H1 (cell line): Measurements from ENCODE around the gene SPEF2. TPM values are rescaled to one million over a fixed set of nuclear protein-coding genes. Genes with fewer than 3 reads are reported as not detected.

Experiments used
- CTCF ChIA-PET: fragments of 300-600 bp; sonication (Branson Sonifier 250); formaldehyde crosslinking; loops from one replicate; lab custom pipeline; 2021; ENCODE audit not compliant: partially characterized antibody; lab: Charles Lee
- POLR2A ChIA-PET: fragments of 300-600 bp; sonication (Branson Sonifier 250); formaldehyde crosslinking; loops from one replicate; lab custom pipeline; 2021; ENCODE audit warnings: inconsistent platforms; ENCODE audit not compliant: partially characterized antibody; lab: Charles Lee
- DNase-seq, 2 experiments: peaks; one replicate each; pipeline versions ENCODE4 v3.0.0 to v3.0.0-alpha.2; 2010 to 2022; ENCODE audit warnings: low spot score in 2 of 2, low read depth in 1 of 2, mixed read lengths in 1 of 2
- FAIRE-seq: peaks from 2 replicates; lab custom pipeline; 2011; peaks lifted over from hg19 to GRCh38; lab: Jason Lieb, UNC
- H2AFZ ChIP-seq: 2 replicates; pipeline ENCODE4 v1.8.1; 2012; ENCODE audit warnings: low read length, inconsistent platforms
- H2AK5ac ChIP-seq: 2 replicates; pipeline ENCODE4 v1.6.1; 2013; ENCODE audit warnings: low read depth, low read length
- H2BK120ac ChIP-seq: replicated peaks from 2 replicates; pipeline ENCODE3; 2013; ENCODE audit warnings: low read depth, low read length, inconsistent platforms
- H2BK12ac ChIP-seq: 2 replicates; pipeline ENCODE4 v1.6.1; 2013; ENCODE audit warnings: low read depth, low read length
- H2BK15ac ChIP-seq: 2 replicates; pipeline ENCODE4 v1.6.1; 2013; ENCODE audit warnings: low read length
- H2BK20ac ChIP-seq: 2 replicates; pipeline ENCODE4 v1.6.1; 2013; ENCODE audit warnings: low read length
- H2BK5ac ChIP-seq: 2 replicates; pipeline ENCODE4 v1.6.1; 2013; ENCODE audit warnings: low read depth, low read length
- H3K14ac ChIP-seq: 2 replicates; pipeline ENCODE4 v1.6.1; 2013; ENCODE audit warnings: inconsistent platforms; ENCODE audit not compliant: insufficient read length
- H3K18ac ChIP-seq: 2 replicates; pipeline ENCODE4 v1.6.1; 2013; ENCODE audit warnings: low read length; ENCODE audit errors: extremely low read depth
- H3K23ac ChIP-seq: 2 replicates; pipeline ENCODE4 v1.6.1; 2013; ENCODE audit warnings: inconsistent platforms; ENCODE audit not compliant: insufficient read length
- H3K23me2 ChIP-seq: 2 replicates; pipeline ENCODE4 v1.6.1; 2013; ENCODE audit warnings: low read depth, low read length
- H3K27ac ChIP-seq: 2 replicates; pipeline ENCODE4 v1.6.1; 2011; ENCODE audit warnings: low read depth, low read length, inconsistent platforms
- H3K27me3 ChIP-seq, 4 experiments: replicated peaks in 1 of 4; 1 replicate in 1 of 4; 2 replicates in 3 of 4; pipeline versions ENCODE4 v1.6.1 to v1.8.1; 2011 to 2013; ENCODE audit warnings: low read length in 3 of 4, mild to moderate bottlenecking in 3 of 4, inconsistent platforms in 2 of 4, mixed read lengths in 2 of 4, moderate library complexity in 1 of 4; ENCODE audit not compliant: control insufficient read depth in 3 of 4, insufficient read depth in 3 of 4; ENCODE audit errors: extremely low read depth in 1 of 4
- H3K36me3 ChIP-seq, 4 experiments: 2 replicates each; pipeline versions ENCODE4 v1.6.1 to v1.8.1; 2011 to 2013; ENCODE audit warnings: mild to moderate bottlenecking in 4 of 4, low read length in 3 of 4, moderate library complexity in 2 of 4, control low read depth in 1 of 4, inconsistent platforms in 1 of 4; ENCODE audit not compliant: insufficient read depth in 4 of 4, control insufficient read depth in 2 of 4
- H3K4ac ChIP-seq: replicated peaks from 2 replicates; pipeline ENCODE3; 2013; ENCODE audit warnings: low read length, low read depth, mixed read lengths, inconsistent platforms; ENCODE audit not compliant: insufficient read length
- H3K4me1 ChIP-seq, 4 experiments: replicated peaks in 1 of 4; 1 replicate in 1 of 4; 2 replicates in 3 of 4; pipeline versions ENCODE4 v1.6.1 to v1.8.1; 2011 to 2013; ENCODE audit warnings: low read length in 3 of 4, inconsistent platforms in 2 of 4, mixed read lengths in 1 of 4; ENCODE audit not compliant: insufficient read depth in 4 of 4, control insufficient read depth in 3 of 4
- H3K4me2 ChIP-seq, 2 experiments: 2 replicates each; pipeline versions ENCODE4 v1.6.1 to v1.8.1; 2011 to 2013; ENCODE audit warnings: low read depth in 2 of 2, low read length in 2 of 2, control low read depth in 1 of 2, inconsistent platforms in 1 of 2, mild to moderate bottlenecking in 1 of 2; ENCODE audit not compliant: insufficient read depth in 1 of 2
- H3K4me3 ChIP-seq, 4 experiments: fragments of 200-600, 300-600 bp in 1 of 4; sonication (generic), shearing (Covaris generic), sonication (Bioruptor Twin) in 1 of 4; 2 replicates each; pipeline versions ENCODE4 v1.5.1 to v1.8.1; 2011 to 2016; ENCODE audit warnings: low read length in 4 of 4, low read depth in 3 of 4, control low read depth in 2 of 4, inconsistent platforms in 2 of 4, mild to moderate bottlenecking in 2 of 4, mixed read lengths in 1 of 4, moderate library complexity in 1 of 4; ENCODE audit not compliant: insufficient read depth in 2 of 4; ENCODE audit errors: extremely low read depth in 1 of 4
- H3K56ac ChIP-seq: replicated peaks from 2 replicates; pipeline ENCODE3; 2013; ENCODE audit warnings: low read depth, mild to moderate bottlenecking, mixed read lengths, low read length, inconsistent platforms; ENCODE audit not compliant: insufficient read length
- H3K79me1 ChIP-seq: 2 replicates; pipeline ENCODE4 v1.6.1; 2013; ENCODE audit warnings: low read depth, low read length, control low read depth
- H3K79me2 ChIP-seq, 2 experiments: 2 replicates each; pipeline versions ENCODE4 v1.6.1 to v1.8.1; 2012 to 2013; ENCODE audit warnings: low read length in 2 of 2, mild to moderate bottlenecking in 2 of 2, inconsistent platforms in 1 of 2; ENCODE audit not compliant: insufficient read depth in 2 of 2, control insufficient read depth in 1 of 2
- H3K9ac ChIP-seq, 4 experiments: replicated peaks in 1 of 4; 1 replicate in 1 of 4; 2 replicates in 3 of 4; pipeline versions ENCODE4 v1.6.1 to v1.8.1; 2011 to 2013; ENCODE audit warnings: low read depth in 3 of 4, low read length in 3 of 4, control low read depth in 2 of 4, mild to moderate bottlenecking in 2 of 4, moderate library complexity in 2 of 4, inconsistent platforms in 1 of 4; ENCODE audit errors: extremely low read depth in 1 of 4
- H3K9me3 ChIP-seq, 2 experiments: 2 replicates each; pipeline versions ENCODE4 v1.6.1 to v1.8.1; 2012 to 2013; ENCODE audit warnings: mild to moderate bottlenecking in 2 of 2, moderate library complexity in 2 of 2, control low read depth in 1 of 2, inconsistent platforms in 1 of 2, low read depth in 1 of 2, low read length in 1 of 2, mixed read lengths in 1 of 2; ENCODE audit not compliant: insufficient read depth in 2 of 2
- H4K20me1 ChIP-seq, 2 experiments: replicated peaks in 1 of 2; 2 replicates each; pipeline versions ENCODE3 to v1.8.1; 2011 to 2013; ENCODE audit warnings: inconsistent platforms in 2 of 2, low read length in 2 of 2, mild to moderate bottlenecking in 1 of 2; ENCODE audit not compliant: insufficient read depth in 2 of 2, control insufficient read depth in 1 of 2
- H4K5ac ChIP-seq: 2 replicates; pipeline ENCODE4 v1.6.1; 2013; ENCODE audit warnings: low read length, low read depth, mixed read lengths, inconsistent platforms; ENCODE audit not compliant: insufficient read length
- H4K8ac ChIP-seq: 2 replicates; pipeline ENCODE4 v1.8.0; 2013; ENCODE audit warnings: mild to moderate bottlenecking, moderate library complexity, low read length, inconsistent platforms; ENCODE audit not compliant: insufficient read depth; ENCODE audit errors: extremely low read depth
- H4K91ac ChIP-seq: replicated peaks from 2 replicates; pipeline ENCODE3; 2013; ENCODE audit warnings: low read length, mixed read lengths, inconsistent platforms; ENCODE audit not compliant: insufficient read length
- ATF3 ChIP-seq: IDR thresholded peaks from 2 replicates; pipeline ENCODE4 v1.6.1; 2011; ENCODE audit warnings: low read depth, mild to moderate bottlenecking, low read length; ENCODE audit not compliant: insufficient read depth
- BRCA1 ChIP-seq: IDR thresholded peaks from 2 replicates; pipeline ENCODE4 v1.6.1; 2012; ENCODE audit warnings: low read depth, low read length, improper control_type of control experiment
- CBX5 ChIP-seq: fragments of 300-800, 300-1000 bp; sonication (generic); IDR thresholded peaks from 2 replicates; pipeline ENCODE4 v1.7.1; 2016; ENCODE audit warnings: antibody characterized with exemption, low read length, low read depth
- CHD2 ChIP-seq: IDR thresholded peaks from 2 replicates; pipeline ENCODE4 v1.6.1; 2012; ENCODE audit warnings: low read length, improper control_type of control experiment
- EGR1 ChIP-seq: IDR thresholded peaks from 2 replicates; pipeline ENCODE4 v1.6.1; 2011; ENCODE audit warnings: low read depth, low read length, borderline replicate concordance
- KDM1A ChIP-seq: fragments of 200-600, 300-600 bp; sonication (generic); IDR thresholded peaks from 2 replicates; pipeline ENCODE4 v1.7.1; 2016; ENCODE audit warnings: mild to moderate bottlenecking, low read length, borderline replicate concordance
- SIN3A ChIP-seq, 2 experiments: IDR thresholded peaks in 1 of 2; conservative IDR thresholded peaks in 1 of 2; 2 replicates each; pipeline ENCODE4 v1.6.1; 2011 to 2012; ENCODE audit warnings: low read length in 2 of 2, improper control_type of control experiment in 1 of 2, low read depth in 1 of 2, mild to moderate bottlenecking in 1 of 2
- WGBS, 2 experiments: shearing (Covaris generic) in 1 of 2; methylation state at CpG; one replicate each; pipeline versions ENCODE4 v1.1.6 to v1.1.7; 2013 to 2015; ENCODE audit warnings: low lambda C conversion rate in 2 of 2, mixed read lengths in 2 of 2, inconsistent platforms in 1 of 2, low coverage in 1 of 2, missing lambda C conversion rate in 1 of 2; ENCODE audit not compliant: insufficient replicate concordance in 2 of 2, insufficient coverage in 1 of 2, insufficient read length in 1 of 2; ENCODE audit errors: extremely low coverage in 1 of 2, missing lambda C conversion rate in 1 of 2; 5-methylcytosine and 5-hydroxymethylcytosine counted together
- polyA plus RNA-seq, 7 experiments: library from polyadenylated mRNA; depleted of rRNA in 3 of 7; stranded (reverse) in 5 of 7; unstranded in 2 of 7; fragments of >200 nt in 5 of 7; fragments of 200-250 nt in 2 of 7; gene quantifications; 1 replicate in 5 of 7; 2 replicates in 1 of 7; 4 replicates in 1 of 7; pipeline versions ENCODE4 v1.2.1 to v1.2.3, GENCODE V29; 2011 to 2013; ENCODE audit warnings: missing spikeins in 2 of 7, mixed read lengths in 2 of 7
- total RNA-seq: library from RNA; stranded (reverse); fragmentation: NEBNext Ultra II Directional; extraction: Animal tissue kit (Norgen Biotek cat#: 25700); gene quantifications from 2 replicates; pipeline ENCODE4 v1.2.1, GENCODE V29; 2021

Gene SPEF2
- total and polyA plus RNA-seq, 2 of the 8 experiments (the other 6 are each of a cell fraction or from before 2014, with no cell fraction given): 0.14 to 0.73 TPM

- WGBS, 2 experiments: 90% methylated on average over 4 of the region's 4 CpGs; no CpG with 5 or more reads in 1 of the 2 experiments
- H3K79me2 ChIP-seq: no peaks in the 10 kb centered on the region
- H2BK20ac ChIP-seq: no peak overlapping the region
- DNase-seq: no peak
- no peak overlapping the region for H3K4ac ChIP-seq
- H4K20me1 ChIP-seq: no peaks in the 10 kb centered on the region
- H3K36me3 ChIP-seq: no peaks in the 10 kb centered on the region
- no peaks in the 10 kb centered on the region for H3K27me3 ChIP-seq
- H3K27ac ChIP-seq: no peak overlapping the region
- no peak overlapping the region for H3K23ac ChIP-seq
- H3K23me2 ChIP-seq: no peaks in the 10 kb centered on the region
- H2BK12ac ChIP-seq: no peak overlapping the region
- no peaks in the 10 kb centered on the region for H3K4me1 ChIP-seq
- H2AFZ ChIP-seq: no peak overlapping the region
- H3K4me3 ChIP-seq: no peak overlapping the region
- H4K5ac ChIP-seq: no peak overlapping the region
- no peak overlapping the region for H3K18ac ChIP-seq
- CTCF ChIA-PET: interaction anchor here (1.4 kb wide), 1 partner anchor 11 kb away, joined by 8 read pairs; no protein-coding TSS in a partner anchor
- H2BK120ac ChIP-seq: no peak overlapping the region
- no peak overlapping the region for H4K8ac ChIP-seq
- no peak overlapping the region for H4K91ac ChIP-seq
- H3K79me1 ChIP-seq: no peaks in the 10 kb centered on the region
- FAIRE-seq: no peak
- TF ChIP-seq KDM1A: no peak
- no peak for TF ChIP-seq EGR1
- no peak for TF ChIP-seq CHD2
- no peak for TF ChIP-seq SIN3A (conservative IDR thresholded peaks at IDR 0.05 in 1 of 2, IDR thresholded peaks at IDR 0.05 in 1 of 2; ENCODE audit: low read depth in 1 of 2, low read length in 2 of 2)
- TF ChIP-seq ATF3: no peak
- no peak for TF ChIP-seq BRCA1
- TF ChIP-seq CBX5: no peak
- no peaks in the 10 kb centered on the region for H3K9me3 ChIP-seq
- H3K4me2 ChIP-seq: no peak overlapping the region
- POLR2A ChIA-PET: no interaction called here
- H3K14ac ChIP-seq: no peak overlapping the region
- H3K9ac ChIP-seq: no peak overlapping the region
- no peak overlapping the region for H2AK5ac ChIP-seq
- H2BK5ac ChIP-seq: no peak overlapping the region
- no peak overlapping the region for H2BK15ac ChIP-seq
- H3K56ac ChIP-seq: no peak overlapping the region
Observed at GRCh38 chr5:35788724-35789123, 171.1 kb downstream of the SPEF2 start.
